Thymus (tissue), 11 donors: ENCODE results near the gene ATXN1. TPM values are rescaled to one million over a fixed set of nuclear protein-coding genes. Genes with fewer than 3 reads are reported as not detected.
"Not testable (repeated sequence)": the region's sequence is repeated elsewhere in the genome, so short reads cannot be mapped to it uniquely, and the experiment has no call there.

ENCODE experiments used
- DNase-seq, 9 donors: peaks; one replicate each; pipeline ENCODE4 v3.0.0-alpha.2; 2013; ENCODE audit warnings: low spot score in 9 of 9, low read depth in 6 of 9, missing footprints in 1 of 9
- H3K27ac ChIP-seq, 2 donors: one replicate each; pipeline ENCODE4 v1.5.1; 2013; ENCODE audit warnings: control low read depth in 1 of 2, low read depth in 1 of 2, low read length in 1 of 2, mild to moderate bottlenecking in 1 of 2, moderate library complexity in 1 of 2
- H3K27me3 ChIP-seq, 2 donors: one replicate each; pipeline ENCODE4 v1.5.1; 2013; ENCODE audit warnings: low read length in 1 of 2; ENCODE audit not compliant: control insufficient read depth in 2 of 2, insufficient read depth in 1 of 2
- H3K36me3 ChIP-seq, 2 donors: one replicate each; pipeline ENCODE4 v1.5.1; 2013; ENCODE audit warnings: low read length in 1 of 2, mild to moderate bottlenecking in 1 of 2, moderate library complexity in 1 of 2; ENCODE audit not compliant: control insufficient read depth in 2 of 2, insufficient read depth in 2 of 2
- H3K4me1 ChIP-seq, 2 donors: one replicate each; pipeline ENCODE4 v1.5.1; 2013; ENCODE audit warnings: low read length in 2 of 2; ENCODE audit not compliant: control insufficient read depth in 2 of 2, insufficient read depth in 2 of 2
- H3K4me3 ChIP-seq, 2 donors: one replicate each; pipeline ENCODE4 v1.5.1; 2013; ENCODE audit warnings: low read length in 2 of 2, control low read depth in 1 of 2, mild to moderate bottlenecking in 1 of 2
- H3K9me3 ChIP-seq, 2 donors: one replicate each; pipeline ENCODE4 v1.5.1; 2013; ENCODE audit warnings: low read length in 1 of 2, mild to moderate bottlenecking in 1 of 2; ENCODE audit not compliant: control insufficient read depth in 2 of 2, insufficient read depth in 1 of 2
- WGBS: extraction: QIAGEN DNeasy Blood & Tissue Kit; methylation state at CpG from one replicate; pipeline ENCODE4 v1.1.7; 2013; 5-methylcytosine and 5-hydroxymethylcytosine counted together
- polyA plus RNA-seq: library from polyadenylated mRNA; stranded (reverse); fragments of 200-250 nt; gene quantifications from one replicate; pipeline ENCODE4 v1.2.3, GENCODE V29; 2013
- total RNA-seq: library from RNA; stranded (reverse); fragments of 120-200 nt; gene quantifications from one replicate; pipeline ENCODE4 v1.2.4, GENCODE V29; 2013
- donor health status: healthy.

The ATXN1 gene
- total and polyA plus RNA-seq, 2 donors, result 6.8 to 7.1 TPM

DNA sequence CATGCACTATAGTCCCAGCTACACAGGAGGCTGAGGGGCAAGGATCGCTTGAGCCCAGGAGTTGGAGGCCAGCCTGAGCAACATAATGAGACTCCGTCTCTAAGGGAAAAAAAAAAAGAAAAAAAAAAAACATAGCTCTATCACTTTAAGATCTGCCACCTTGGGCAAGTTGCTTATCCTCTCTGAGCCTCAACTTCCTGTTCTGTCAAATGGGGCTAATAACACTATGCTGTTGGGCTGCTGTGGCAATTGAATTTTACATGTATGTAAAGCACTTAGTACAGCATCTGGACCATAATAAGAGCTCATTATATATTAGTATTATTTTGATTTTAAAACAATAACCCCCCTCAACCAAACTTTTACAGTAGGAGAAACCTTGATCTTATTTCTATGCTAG lies 141.5 kb downstream of the ATXN1 start:
- H3K27ac ChIP-seq, result no peak overlapping the region
- no peaks in the 10 kb centered on the region for H3K9me3 ChIP-seq
- DNase-seq, result no peak
- no peak overlapping the region for H3K4me3 ChIP-seq
- H3K36me3 ChIP-seq, result no peaks in the 10 kb centered on the region
- 93% methylated on average over 2 of the region's 2 CpGs for WGBS
- H3K27me3 ChIP-seq, result no peaks in the 10 kb centered on the region
- no peaks in the 10 kb centered on the region for H3K4me1 ChIP-seq

DNA sequence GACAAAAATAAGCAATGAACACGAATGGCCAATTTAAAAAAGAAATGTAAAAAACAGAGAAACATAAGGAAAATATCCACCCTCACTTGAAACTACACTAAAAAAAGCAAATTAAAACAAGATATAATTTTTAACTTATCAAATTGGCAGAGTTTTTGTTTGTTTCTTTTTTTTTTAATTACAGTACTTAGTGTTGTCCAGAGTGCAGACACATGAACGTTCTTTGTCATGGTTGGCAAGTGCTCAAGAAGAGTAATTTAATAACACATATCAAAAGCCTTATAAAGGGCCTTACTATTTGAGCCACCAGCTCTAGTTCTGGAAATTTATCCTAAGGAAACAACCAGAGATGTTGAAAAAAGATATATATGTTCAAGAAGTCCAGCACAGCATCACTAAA lies 142.3 kb downstream of the ATXN1 start:
- no peaks in the 10 kb centered on the region for H3K4me1 ChIP-seq
- no peaks in the 10 kb centered on the region for H3K9me3 ChIP-seq
- no peak overlapping the region for H3K4me3 ChIP-seq
- H3K36me3 ChIP-seq, result no peaks in the 10 kb centered on the region
- H3K27me3 ChIP-seq, result no peaks in the 10 kb centered on the region
- WGBS, result 95% methylated on average over 2 of the region's 2 CpGs
- H3K27ac ChIP-seq, result no peak overlapping the region
- no peak for DNase-seq

DNA sequence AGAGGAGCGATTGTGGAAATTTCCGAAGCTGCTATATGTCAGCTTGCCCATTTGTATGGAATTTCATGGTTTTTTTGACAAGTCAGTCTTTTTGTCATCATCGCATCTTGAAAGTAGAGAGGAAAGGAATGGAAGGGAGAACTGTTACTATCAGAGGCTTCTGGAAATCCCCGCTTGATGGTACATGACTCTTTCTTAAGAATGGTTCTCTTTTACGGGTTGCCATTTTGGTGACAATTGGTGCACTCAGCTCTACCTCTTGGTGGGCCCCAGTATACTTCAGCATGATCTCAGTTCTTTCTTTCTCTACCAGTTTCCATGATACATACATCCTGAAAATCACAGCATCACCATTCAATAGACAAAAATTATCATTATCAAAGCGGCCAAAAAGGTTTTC lies 146.0 kb downstream of the ATXN1 start:
- not testable (repeated sequence) for H3K9me3 ChIP-seq, H3K4me3 ChIP-seq, H3K27me3 ChIP-seq, H3K36me3 ChIP-seq, H3K27ac ChIP-seq, DNase-seq, H3K4me1 ChIP-seq
- WGBS, result 97% methylated on average over 3 of the region's 6 CpGs

DNA sequence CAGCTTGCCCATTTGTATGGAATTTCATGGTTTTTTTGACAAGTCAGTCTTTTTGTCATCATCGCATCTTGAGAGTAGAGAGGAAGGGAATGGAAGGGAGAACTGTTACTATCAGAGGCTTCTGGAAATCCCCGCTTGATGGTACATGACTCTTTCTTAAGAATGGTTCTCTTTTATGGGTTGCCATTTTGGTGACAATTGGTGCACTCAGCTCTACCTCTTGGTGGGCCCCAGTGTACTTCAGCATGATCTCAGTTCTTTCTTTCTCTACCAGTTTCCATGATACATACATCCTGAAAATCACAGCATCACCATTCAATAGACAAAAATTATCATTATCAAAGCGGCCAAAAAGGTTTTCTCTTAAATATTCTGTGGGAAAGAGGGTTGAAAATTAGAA lies 147.1 kb downstream of the ATXN1 start:
- not testable (repeated sequence) for H3K4me3 ChIP-seq, H3K36me3 ChIP-seq
- 96% methylated on average over 2 of the region's 3 CpGs for WGBS

DNA sequence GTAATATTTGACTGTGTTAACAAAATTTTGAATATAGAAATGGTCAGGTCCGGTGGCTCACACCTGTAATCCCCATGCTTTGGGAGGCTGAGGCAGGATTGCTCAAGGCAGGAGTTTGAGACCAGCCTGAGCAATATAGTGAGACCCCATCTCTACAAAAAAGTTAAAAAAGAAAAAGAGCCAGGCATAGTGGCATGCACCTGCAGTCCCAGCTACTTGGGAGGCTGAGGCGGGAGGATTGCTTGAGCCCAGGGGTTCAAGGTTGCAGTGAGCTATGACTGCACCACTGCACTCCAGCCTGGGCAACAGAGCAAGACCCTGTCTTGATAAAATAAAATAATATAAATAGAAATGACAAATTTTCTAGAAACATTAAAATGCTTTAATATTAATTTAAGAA lies 147.8 kb downstream of the ATXN1 start:
- not testable (repeated sequence) for H3K27me3 ChIP-seq, H3K36me3 ChIP-seq, H3K27ac ChIP-seq, H3K4me1 ChIP-seq, DNase-seq, H3K4me3 ChIP-seq, H3K9me3 ChIP-seq
- WGBS, result 97% methylated on average over 2 of the region's 2 CpGs

More for the DNA sequence above, 147.1 kb downstream of the ATXN1 start:
- H3K4me1 ChIP-seq, DNase-seq, H3K9me3 ChIP-seq, H3K27me3 ChIP-seq, H3K27ac ChIP-seq: not testable (repeated sequence)

DNA sequence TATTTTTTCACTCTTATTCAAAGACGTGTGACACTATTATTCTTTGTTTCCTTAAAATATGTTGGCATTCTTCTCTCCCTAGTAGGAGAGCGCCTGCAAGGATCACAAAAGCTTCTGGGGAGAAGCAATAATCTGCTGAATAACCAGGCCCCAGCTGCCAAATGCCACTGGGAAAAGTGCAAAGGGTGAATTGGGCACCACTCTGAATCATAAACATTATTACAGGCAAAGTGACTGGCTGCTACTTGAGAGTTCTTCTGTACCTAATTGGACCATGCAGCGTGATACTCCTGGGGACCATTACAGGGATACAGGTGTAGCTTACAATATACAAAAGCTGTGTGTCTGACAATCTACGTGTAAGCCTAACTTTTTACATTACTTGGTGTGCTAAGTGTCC lies 152.8 kb downstream of the ATXN1 start:
- no peaks in the 10 kb centered on the region for H3K9me3 ChIP-seq
- DNase-seq, result no peak
- H3K4me1 ChIP-seq, result peaks cover 4% of the 10 kb centered on the region in 2 donors
- WGBS, result 98% methylated on average over 4 of the region's 4 CpGs
- no peaks in the 10 kb centered on the region for H3K36me3 ChIP-seq
- H3K27ac ChIP-seq, result no peak overlapping the region
- H3K4me3 ChIP-seq, result no peak overlapping the region
- no peaks in the 10 kb centered on the region for H3K27me3 ChIP-seq

DNA sequence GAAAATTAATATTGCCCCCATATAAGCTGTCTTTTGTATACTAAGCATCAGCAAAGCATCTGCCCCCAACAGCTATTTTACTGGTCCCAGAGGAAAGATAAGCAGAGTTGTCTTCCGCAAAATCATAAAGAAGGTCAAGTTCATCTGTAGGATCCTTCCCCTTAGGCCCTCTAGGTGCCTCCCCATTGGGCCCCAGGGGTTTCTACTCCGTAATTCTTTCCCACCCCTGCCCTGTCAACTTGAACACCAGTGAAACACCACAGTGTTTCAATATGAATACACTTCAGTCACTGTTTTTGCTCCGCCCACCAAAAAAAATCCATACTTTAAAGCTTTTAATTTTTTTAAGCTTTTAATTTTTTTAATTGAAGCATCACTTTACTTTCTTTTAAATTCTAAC lies 159.2 kb downstream of the ATXN1 start:
- Histone ChIP-seq H3K36me3 (no peaks in the 10 kb centered on the region), H3K4me3 (no peak overlapping the region), H3K9me3 (no peaks in the 10 kb centered on the region), H3K27ac (no peak overlapping the region), H3K4me1 (peaks cover 10 to 13% of the 10 kb centered on the region in 2 donors), H3K27me3 (no peaks in the 10 kb centered on the region)
- 96% methylated on average over 3 of the region's 3 CpGs for WGBS
- no peak for DNase-seq

DNA sequence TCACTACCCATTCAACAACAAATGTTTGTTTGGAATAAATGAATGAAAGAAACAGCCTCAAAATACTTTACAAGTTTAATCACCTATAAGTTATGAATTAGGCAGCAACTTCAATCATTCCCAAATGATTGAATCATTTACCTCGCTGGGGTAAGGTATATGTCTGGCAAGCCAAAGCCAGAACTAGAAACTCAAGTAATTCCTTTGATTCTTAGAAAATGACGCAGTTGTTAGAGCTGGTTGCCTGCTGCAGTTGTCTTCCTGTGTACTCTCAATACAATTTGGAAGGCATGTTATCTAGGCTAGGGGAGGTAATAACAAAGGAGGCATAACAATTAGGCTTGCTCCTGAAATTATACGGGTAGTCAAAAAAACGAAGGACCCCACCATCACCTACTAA lies 160.6 kb downstream of the ATXN1 start:
- Histone ChIP-seq H3K27me3 (no peaks in the 10 kb centered on the region), H3K27ac (no peak overlapping the region), H3K36me3 (no peaks in the 10 kb centered on the region), H3K9me3 (no peaks in the 10 kb centered on the region), H3K4me3 (no peak overlapping the region), H3K4me1 (peaks cover 10 to 13% of the 10 kb centered on the region in 2 donors)
- 98% methylated on average over 4 of the region's 4 CpGs for WGBS
- DNase-seq, result no peak

DNA sequence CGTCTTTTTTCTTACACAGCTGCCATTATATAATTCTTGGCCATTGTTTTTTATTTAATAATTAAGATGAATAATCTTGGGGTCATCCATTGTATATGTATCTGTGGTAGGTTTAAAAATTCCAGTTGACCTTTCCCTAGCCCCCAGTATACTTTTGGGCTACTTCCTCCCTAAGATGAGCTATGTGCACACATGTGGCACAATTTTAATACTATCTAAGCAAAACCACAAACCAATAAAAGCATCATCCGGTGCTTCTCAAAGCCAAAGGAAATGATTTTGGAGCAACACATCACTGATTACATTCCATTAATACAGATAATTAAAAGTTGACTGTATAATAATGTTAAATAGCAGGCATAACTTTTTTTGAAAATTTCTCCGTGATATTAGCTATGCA lies 161.2 kb downstream of the ATXN1 start:
- no peaks in the 10 kb centered on the region for H3K36me3 ChIP-seq
- H3K27ac ChIP-seq, result no peak overlapping the region
- 71% methylated on average over 3 of the region's 3 CpGs for WGBS
- no peak overlapping the region for H3K4me3 ChIP-seq
- no peaks in the 10 kb centered on the region for H3K9me3 ChIP-seq
- DNase-seq, result no peak
- H3K27me3 ChIP-seq, result no peaks in the 10 kb centered on the region
- peaks cover 10 to 13% of the 10 kb centered on the region in 2 donors for H3K4me1 ChIP-seq
